GM12865 (cell line): ENCODE data around the gene GORASP1.

Experiments used
- DNase-seq: peaks from one replicate; pipeline ENCODE4 v3.0.0; 2010; ENCODE audit warnings: low read depth
- H3K4me3 ChIP-seq: 2 replicates; pipeline ENCODE4 v1.5.1; 2011; ENCODE audit warnings: mild to moderate bottlenecking, low read depth, low read length, control low read depth
- CTCF ChIP-seq: IDR thresholded peaks from 2 replicates; pipeline ENCODE4 v1.5.1; 2011; ENCODE audit warnings: low read length, control low read depth, low read depth, inconsistent platforms; ENCODE audit not compliant: insufficient read depth; ENCODE audit errors: missing control alignments

The GORASP1 gene

GRCh38 chr3:39128951-39129350 is 21.5 kb upstream of the GORASP1 start:
- no peak for TF ChIP-seq CTCF
- H3K4me3 ChIP-seq = no peak overlapping the region
- no peak for DNase-seq

GRCh38 chr3:39127908-39128304 is 20.5 kb upstream of the GORASP1 start:
- TF ChIP-seq CTCF = no peak
- no peak for DNase-seq
- no peak overlapping the region for H3K4me3 ChIP-seq

GRCh38 chr3:39127269-39127907 is 20.0 kb upstream of the GORASP1 start:
- no peak for TF ChIP-seq CTCF
- no peak for DNase-seq
- H3K4me3 ChIP-seq = no peak overlapping the region

- DNase-seq = peak; percentile 56
- peak; percentile 44 for TF ChIP-seq CTCF
- no peak overlapping the region for H3K4me3 ChIP-seq
Observed at GRCh38 chr3:39126532-39127071, 19.2 kb upstream of the GORASP1 start.

GRCh38 chr3:39125841-39126500 is 18.5 kb upstream of the GORASP1 start:
- no peak for DNase-seq
- TF ChIP-seq CTCF = no peak
- no peak overlapping the region for H3K4me3 ChIP-seq

- DNase-seq = no peak
Observed at GRCh38 chr3:39124876-39125840, 17.7 kb upstream of the GORASP1 start.

More at GRCh38 chr3:39124876-39125840, 17.7 kb upstream of the GORASP1 start:
- no peak for TF ChIP-seq CTCF
- no peak overlapping the region for H3K4me3 ChIP-seq
